Erythroblast (primary cell): ENCODE measurements around the gene FAM149A.

Source experiments
- DNase-seq, 2 experiments: peaks; one replicate each; lab custom pipeline; 2025; lab: John Stamatoyannopoulos, UW
- GATA1 ChIP-seq: IDR thresholded peaks from 2 replicates; pipeline ENCODE4 v1.6.1; 2011; ENCODE audit warnings: low read depth, mild to moderate bottlenecking, control low read depth, low read length, moderate library complexity
- POLR2A ChIP-seq: IDR thresholded peaks from 2 replicates; pipeline ENCODE4 v1.6.1; 2011; ENCODE audit warnings: mild to moderate bottlenecking, low read length

FAM149A gene

DNA sequence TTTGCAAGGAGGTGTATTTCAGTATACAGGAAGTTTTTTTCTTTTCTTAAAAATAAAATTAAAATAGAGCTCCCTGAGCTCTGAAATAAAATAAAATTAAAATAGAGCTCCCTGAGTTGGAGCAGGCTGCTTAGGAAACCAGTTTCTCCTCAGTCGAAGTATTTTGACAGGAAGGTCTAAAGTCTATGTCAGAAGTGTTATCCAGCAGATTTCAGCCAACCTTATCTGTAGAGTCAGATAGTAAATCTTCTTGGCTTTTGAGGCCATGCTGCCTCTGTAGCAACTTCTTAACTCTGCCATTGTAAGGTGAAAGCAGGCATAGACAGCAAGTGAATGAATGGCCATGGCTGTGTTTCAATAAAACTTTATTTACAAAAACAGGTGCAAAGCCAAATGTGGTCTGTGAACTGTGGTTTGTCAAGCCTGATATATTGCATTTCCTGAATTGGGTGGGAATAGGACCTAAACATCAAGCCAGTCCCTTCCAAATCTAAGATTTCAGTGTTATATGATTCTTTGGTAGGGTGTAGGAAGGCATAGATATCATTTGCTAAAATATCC, 113.3 kb downstream of the FAM149A start:
- no peak for DNase-seq
- TF ChIP-seq GATA1 (no peak), POLR2A (no peak)

DNA sequence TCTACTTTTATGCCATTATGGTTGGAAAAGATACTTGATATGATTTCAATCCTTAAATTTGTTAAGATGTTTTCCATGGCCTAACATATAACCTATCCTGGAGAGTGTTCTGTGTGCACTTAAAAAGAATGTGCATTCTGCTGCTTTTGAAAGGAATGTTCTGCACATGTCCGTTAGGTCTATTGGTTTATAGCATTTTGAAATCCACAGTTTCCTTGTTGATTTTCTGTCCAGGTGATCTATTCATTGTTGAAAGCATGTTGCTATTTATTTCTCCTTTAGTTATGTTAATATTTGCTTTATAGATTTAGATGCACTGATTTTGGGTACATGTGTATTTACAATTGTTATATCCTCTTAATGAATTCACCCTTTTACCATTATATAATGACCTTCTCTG, 117.1 kb downstream of the FAM149A start:
- TF ChIP-seq POLR2A (no peak), GATA1 (no peak)
- DNase-seq, result no peak
